ENCODE results near the gene ELMO2. TPM values are rescaled to one million over a fixed set of nuclear protein-coding genes. Genes with fewer than 3 reads are reported as not detected.

The ELMO2 gene
- total and polyA plus RNA-seq, 4 donors, result 19.6 to 56.5 (median 45.9) TPM

DNA sequence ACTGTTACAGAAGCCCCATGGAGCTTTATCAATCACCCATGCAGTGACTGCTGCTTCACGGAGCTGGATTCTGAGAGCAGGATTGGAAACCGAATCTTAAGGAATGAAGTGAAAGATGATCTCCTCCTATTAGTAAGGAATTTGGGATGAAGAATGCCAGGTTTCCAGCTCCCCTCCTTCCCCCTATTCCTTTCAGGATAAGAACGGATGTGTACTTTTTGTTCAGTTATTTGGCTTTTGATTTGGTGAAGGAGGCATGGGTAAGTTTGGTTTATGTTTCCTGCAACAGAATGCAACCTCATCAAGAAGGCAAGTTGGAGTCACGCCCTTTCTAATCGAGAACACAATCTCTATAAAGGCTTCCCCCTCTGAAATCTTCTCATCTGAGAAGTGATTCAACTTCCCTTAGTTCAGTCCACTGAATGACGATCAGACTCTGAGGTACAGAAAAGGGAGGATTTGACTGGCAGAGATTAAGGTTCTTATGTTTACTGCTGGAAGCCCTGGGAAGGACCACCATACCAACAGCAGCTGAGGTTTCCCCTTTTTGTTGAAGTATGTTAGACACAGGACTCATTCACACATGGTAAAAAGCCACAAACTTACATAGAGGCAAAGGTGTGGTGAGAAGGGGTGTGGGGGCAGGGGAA lies 5.5 kb downstream of the ELMO2 start:
- Histone ChIP-seq H3K36me3 (ENCODE audit: control insufficient read depth in 4 of 4, insufficient read depth in 4 of 4, low read length in 4 of 4) (peaks cover 0 to 6% (median 3%) of the 10 kb centered on the region in 4 donors), H3K27ac (ENCODE audit: low read depth in 1 of 2, low read length in 1 of 2) (peak overlapping the region; percentile 81 to 91), H3K9me3 (ENCODE audit: control insufficient read depth in 4 of 4, insufficient read depth in 3 of 4, low read length in 3 of 4) (no peaks in the 10 kb centered on the region), H3K4me3 (no peak overlapping the region), H3K27me3 (ENCODE audit: control insufficient read depth in 3 of 3, insufficient read depth in 3 of 3, low read length in 2 of 3) (no peaks in the 10 kb centered on the region), H3K4me1 (ENCODE audit: control insufficient read depth in 5 of 5, insufficient read depth in 5 of 5, low read length in 5 of 5) (peaks cover 26 to 36% (median 32%) of the 10 kb centered on the region in 5 donors), H3K9ac (ENCODE audit: insufficient read depth in 1 of 2, low read length in 2 of 2) (peak overlapping the region in 1 of 2 donors; percentile 50)
- ATAC-seq (ENCODE audit: insufficient read depth, low FRiP score) (no peak), DNase-seq (peak in 2 of 3 donors; percentile 52 to 61)
- WGBS, 2 donors, result 10 to 13% methylated on average over 6 of the region's 6 CpGs
- TF ChIP-seq, protein P1, sequence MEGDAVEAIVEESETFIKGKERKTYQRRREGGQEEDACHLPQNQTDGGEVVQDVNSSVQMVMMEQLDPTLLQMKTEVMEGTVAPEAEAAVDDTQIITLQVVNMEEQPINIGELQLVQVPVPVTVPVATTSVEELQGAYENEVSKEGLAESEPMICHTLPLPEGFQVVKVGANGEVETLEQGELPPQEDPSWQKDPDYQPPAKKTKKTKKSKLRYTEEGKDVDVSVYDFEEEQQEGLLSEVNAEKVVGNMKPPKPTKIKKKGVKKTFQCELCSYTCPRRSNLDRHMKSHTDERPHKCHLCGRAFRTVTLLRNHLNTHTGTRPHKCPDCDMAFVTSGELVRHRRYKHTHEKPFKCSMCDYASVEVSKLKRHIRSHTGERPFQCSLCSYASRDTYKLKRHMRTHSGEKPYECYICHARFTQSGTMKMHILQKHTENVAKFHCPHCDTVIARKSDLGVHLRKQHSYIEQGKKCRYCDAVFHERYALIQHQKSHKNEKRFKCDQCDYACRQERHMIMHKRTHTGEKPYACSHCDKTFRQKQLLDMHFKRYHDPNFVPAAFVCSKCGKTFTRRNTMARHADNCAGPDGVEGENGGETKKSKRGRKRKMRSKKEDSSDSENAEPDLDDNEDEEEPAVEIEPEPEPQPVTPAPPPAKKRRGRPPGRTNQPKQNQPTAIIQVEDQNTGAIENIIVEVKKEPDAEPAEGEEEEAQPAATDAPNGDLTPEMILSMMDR (IDR thresholded peaks at IDR 0.05; ENCODE audit: control extremely low read depth, extremely low read depth), result no peak

DNA sequence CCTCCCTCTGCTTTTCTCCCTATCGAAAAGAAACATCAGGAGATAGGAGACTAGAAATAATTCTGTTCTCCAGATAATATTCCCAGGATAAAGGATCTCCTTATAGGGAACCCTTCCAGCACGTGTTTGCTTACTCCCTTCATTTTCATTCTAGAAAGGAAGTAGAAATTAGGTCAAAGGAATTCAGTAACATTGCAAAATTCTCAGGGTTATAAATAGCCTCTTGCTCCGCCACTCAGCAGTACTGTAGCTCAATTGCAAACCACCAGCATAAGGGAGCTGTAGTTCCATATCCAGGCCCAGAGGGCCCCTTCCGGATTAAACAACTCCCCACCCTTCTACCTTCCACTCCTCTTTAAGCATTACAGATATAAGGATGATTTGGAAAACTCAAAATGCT lies 6.2 kb downstream of the ELMO2 start:
- no peak overlapping the region for H3K4me3 ChIP-seq
- TF ChIP-seq, protein P1 (IDR thresholded peaks at IDR 0.05; ENCODE audit: control extremely low read depth, extremely low read depth), result no peak
- peak overlapping the region in 1 of 2 donors; percentile 50 for H3K9ac ChIP-seq (ENCODE audit: insufficient read depth in 1 of 2, low read length in 2 of 2)
- peak; percentile 39 to 87 (median 66) for DNase-seq
- peak; percentile 68 for ATAC-seq (ENCODE audit: insufficient read depth, low FRiP score)
- H3K9me3 ChIP-seq (ENCODE audit: control insufficient read depth in 4 of 4, insufficient read depth in 3 of 4, low read length in 3 of 4), result no peaks in the 10 kb centered on the region
- H3K27me3 ChIP-seq (ENCODE audit: control insufficient read depth in 3 of 3, insufficient read depth in 3 of 3, low read length in 2 of 3), result no peaks in the 10 kb centered on the region
- peaks cover 0 to 6% (median 3%) of the 10 kb centered on the region in 4 donors for H3K36me3 ChIP-seq (ENCODE audit: control insufficient read depth in 4 of 4, insufficient read depth in 4 of 4, low read length in 4 of 4)
- WGBS, 2 donors, result 10% methylated on average over 4 of the region's 4 CpGs
- peaks cover 24 to 34% (median 28%) of the 10 kb centered on the region in 5 donors for H3K4me1 ChIP-seq (ENCODE audit: control insufficient read depth in 5 of 5, insufficient read depth in 5 of 5, low read length in 5 of 5)
- H3K27ac ChIP-seq (ENCODE audit: low read depth in 1 of 2, low read length in 1 of 2), result peak overlapping the region; percentile 81 to 91

DNA sequence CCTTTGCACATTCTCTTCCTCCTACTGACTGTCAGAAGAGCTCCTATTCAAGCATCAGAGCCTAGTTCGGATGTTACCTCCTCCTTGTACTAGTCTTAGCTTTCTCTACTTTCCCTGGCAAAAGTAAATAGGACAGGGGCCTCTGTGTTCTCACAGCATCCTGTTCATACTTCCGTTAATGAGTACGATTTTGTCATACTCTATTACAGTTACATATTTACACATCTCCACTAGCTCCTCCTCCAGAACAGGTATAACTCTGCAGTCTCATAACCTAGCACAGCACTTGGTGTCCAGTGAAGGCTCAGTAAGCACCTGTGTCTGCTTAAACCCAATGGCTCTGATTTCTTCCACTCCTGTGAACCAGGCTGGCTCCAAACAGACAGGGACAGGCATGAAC lies 7.0 kb downstream of the ELMO2 start:
- TF ChIP-seq, protein P1 (IDR thresholded peaks at IDR 0.05; ENCODE audit: control extremely low read depth, extremely low read depth), result no peak
- peak overlapping the region in 1 of 2 donors; percentile 95 for H3K27ac ChIP-seq (ENCODE audit: low read depth in 1 of 2, low read length in 1 of 2)
- no peaks in the 10 kb centered on the region for H3K27me3 ChIP-seq (ENCODE audit: control insufficient read depth in 3 of 3, insufficient read depth in 3 of 3, low read length in 2 of 3)
- peaks cover 21 to 29% (median 25%) of the 10 kb centered on the region in 5 donors for H3K4me1 ChIP-seq (ENCODE audit: control insufficient read depth in 5 of 5, insufficient read depth in 5 of 5, low read length in 5 of 5)
- peaks cover 3 to 8% (median 3%) of the 10 kb centered on the region in 4 donors for H3K36me3 ChIP-seq (ENCODE audit: control insufficient read depth in 4 of 4, insufficient read depth in 4 of 4, low read length in 4 of 4)
- peak; percentile 30 for ATAC-seq (ENCODE audit: insufficient read depth, low FRiP score)
- DNase-seq, result no peak
- WGBS, 2 donors, result 13 to 20% methylated on average over 3 of the region's 3 CpGs
- no peaks in the 10 kb centered on the region for H3K9me3 ChIP-seq (ENCODE audit: control insufficient read depth in 4 of 4, insufficient read depth in 3 of 4, low read length in 3 of 4)
- H3K9ac ChIP-seq (ENCODE audit: insufficient read depth in 1 of 2, low read length in 2 of 2), result no peak overlapping the region
- no peak overlapping the region for H3K4me3 ChIP-seq
